ENCODE measurements around the gene FXYD4.

Gene FXYD4

DNA sequence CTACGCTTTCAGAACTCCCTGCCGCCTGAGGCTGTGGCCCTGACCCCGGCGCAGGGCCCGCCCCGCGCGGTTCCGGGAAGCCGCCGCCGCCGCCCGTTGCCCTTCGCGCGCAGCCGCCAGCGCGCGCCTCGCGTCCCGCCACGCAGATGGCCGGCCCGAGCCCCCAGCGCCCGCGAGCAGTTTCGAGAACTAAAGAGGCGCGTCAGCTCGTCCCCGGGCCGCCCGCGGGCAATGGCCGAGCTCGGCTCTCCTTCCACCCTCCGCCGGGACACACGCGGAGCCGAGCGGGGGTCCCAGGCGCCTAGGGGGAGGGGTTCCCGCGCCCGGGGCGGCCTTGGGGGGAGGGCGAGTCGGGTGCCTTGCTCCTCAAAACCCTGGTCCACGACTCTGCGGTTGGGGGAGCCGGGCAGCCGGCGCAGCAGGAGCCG, 35.7 kb downstream of the FXYD4 start:
- H2AK5ac ChIP-seq (ENCODE audit: low read length, severe bottlenecking): peak overlapping the region; percentile 69
- H3K4me3 ChIP-seq (ENCODE audit: insufficient read depth in 1 of 2, low read depth in 1 of 2, low read length in 2 of 2): peak overlapping the region; percentile 67 to 93
- H3K79me1 ChIP-seq (replicated peaks; ENCODE audit: low read length, poor library complexity, severe bottlenecking): peaks cover 6% of the 10 kb centered on the region
- H4K8ac ChIP-seq (ENCODE audit: low read length): peak overlapping the region; percentile 85
- H3K14ac ChIP-seq (ENCODE audit: low read length in 2 of 2): peak overlapping the region; percentile 70 to 95
- under 1% methylated on average over 43 of the region's 59 CpGs for WGBS
- H3K23ac ChIP-seq (ENCODE audit: low read length in 2 of 2): peak overlapping the region in 1 of 2 experiments; percentile 42
- H2BK12ac ChIP-seq (ENCODE audit: low read length in 2 of 2): peak overlapping the region in 1 of 2 experiments; percentile 42
- H4K91ac ChIP-seq (ENCODE audit: low read length): peak overlapping the region; percentile 93
- peak overlapping the region; percentile 81 for H2BK5ac ChIP-seq (ENCODE audit: low read depth, low read length, poor library complexity, severe bottlenecking)
- H3K9ac ChIP-seq (ENCODE audit: low read length): peak overlapping the region; percentile 97
- peak overlapping the region; percentile 98 for H2BK120ac ChIP-seq (ENCODE audit: low read depth, low read length)
- H2AFZ ChIP-seq (ENCODE audit: low read depth, low read length): no peak overlapping the region
- H3K27me3 ChIP-seq (ENCODE audit: control insufficient read depth in 1 of 2, insufficient read depth in 1 of 2, low read length in 2 of 2): no peaks in the 10 kb centered on the region
- peak overlapping the region; percentile 94 for H3K27ac ChIP-seq (ENCODE audit: low read length, poor library complexity, severe bottlenecking)
- H3K9me3 ChIP-seq (ENCODE audit: control insufficient read depth, low read length): no peaks in the 10 kb centered on the region
- H3K18ac ChIP-seq (ENCODE audit: low read depth in 1 of 2, low read length in 2 of 2): peak overlapping the region; percentile 96 to 97
- peak overlapping the region; percentile 96 for H3K4me2 ChIP-seq (ENCODE audit: low read length, poor library complexity, severe bottlenecking)
- H3K4ac ChIP-seq (ENCODE audit: low read depth in 1 of 2, low read length in 2 of 2): peak overlapping the region in 1 of 2 experiments; percentile 96
- H3K4me1 ChIP-seq (ENCODE audit: control insufficient read depth, insufficient read depth, low read depth, low read length): peaks cover 19% of the 10 kb centered on the region
- H3K36me3 ChIP-seq (ENCODE audit: control insufficient read depth in 1 of 2, insufficient read depth in 2 of 2, low read depth in 1 of 2, low read length in 2 of 2): peaks cover 9 to 17% of the 10 kb centered on the region in 2 experiments
- H2BK15ac ChIP-seq (ENCODE audit: low read depth, poor library complexity, severe bottlenecking): peak overlapping the region; percentile 97
- peak; percentile 66 for DNase-seq

- peak overlapping the region; percentile 90 to 95 for H3K14ac ChIP-seq (ENCODE audit: low read length in 2 of 2)
- peaks cover 19% of the 10 kb centered on the region for H3K4me1 ChIP-seq (ENCODE audit: control insufficient read depth, insufficient read depth, low read depth, low read length)
- peak overlapping the region; percentile 97 for H2BK15ac ChIP-seq (ENCODE audit: low read depth, poor library complexity, severe bottlenecking)
- peak overlapping the region; percentile 96 to 97 for H3K18ac ChIP-seq (ENCODE audit: low read depth in 1 of 2, low read length in 2 of 2)
- H4K91ac ChIP-seq (ENCODE audit: low read length): peak overlapping the region; percentile 93
- peak overlapping the region; percentile 98 for H2BK120ac ChIP-seq (ENCODE audit: low read depth, low read length)
- H3K4ac ChIP-seq (ENCODE audit: low read depth in 1 of 2, low read length in 2 of 2): peak overlapping the region; percentile 93 to 96
- no peak overlapping the region for H2AFZ ChIP-seq (ENCODE audit: low read depth, low read length)
- H2BK12ac ChIP-seq (ENCODE audit: low read length in 2 of 2): peak overlapping the region; percentile 38 to 83
- peak; percentile 92 for DNase-seq
- peaks cover 6% of the 10 kb centered on the region for H3K79me1 ChIP-seq (replicated peaks; ENCODE audit: low read length, poor library complexity, severe bottlenecking)
- H3K23ac ChIP-seq (ENCODE audit: low read length in 2 of 2): peak overlapping the region in 1 of 2 experiments; percentile 94
- H3K36me3 ChIP-seq (ENCODE audit: control insufficient read depth in 1 of 2, insufficient read depth in 2 of 2, low read depth in 1 of 2, low read length in 2 of 2): peaks cover 9 to 12% of the 10 kb centered on the region in 2 experiments
- H2AK5ac ChIP-seq (ENCODE audit: low read length, severe bottlenecking): peak overlapping the region; percentile 69
- peak overlapping the region; percentile 97 for H3K9ac ChIP-seq (ENCODE audit: low read length)
- H3K27ac ChIP-seq (ENCODE audit: low read length, poor library complexity, severe bottlenecking): peak overlapping the region; percentile 94
- H3K27me3 ChIP-seq (ENCODE audit: control insufficient read depth in 1 of 2, insufficient read depth in 1 of 2, low read length in 2 of 2): no peaks in the 10 kb centered on the region
- peak overlapping the region; percentile 85 for H4K8ac ChIP-seq (ENCODE audit: low read length)
- H2BK5ac ChIP-seq (ENCODE audit: low read depth, low read length, poor library complexity, severe bottlenecking): peak overlapping the region; percentile 81
- H3K9me3 ChIP-seq (ENCODE audit: control insufficient read depth, low read length): no peaks in the 10 kb centered on the region
- WGBS: under 1% methylated on average over 49 of the region's 56 CpGs
- H3K4me3 ChIP-seq (ENCODE audit: insufficient read depth in 1 of 2, low read depth in 1 of 2, low read length in 2 of 2): peak overlapping the region; percentile 67 to 93
- H3K4me2 ChIP-seq (ENCODE audit: low read length, poor library complexity, severe bottlenecking): peak overlapping the region; percentile 96
These were observed 36.3 kb downstream of the FXYD4 start for GRCh38 chr10:43407576-43408330.

- Histone ChIP-seq H3K4me2 (ENCODE audit: low read length, poor library complexity, severe bottlenecking) (peak overlapping the region; percentile 96), H4K8ac (ENCODE audit: low read length) (peak overlapping the region; percentile 63), H2AK5ac (ENCODE audit: low read length, severe bottlenecking) (no peak overlapping the region), H2BK120ac (ENCODE audit: low read depth, low read length) (peak overlapping the region; percentile 86), H3K27me3 (ENCODE audit: control insufficient read depth in 1 of 2, insufficient read depth in 1 of 2, low read length in 2 of 2) (no peaks in the 10 kb centered on the region), H3K9me3 (ENCODE audit: control insufficient read depth, low read length) (no peaks in the 10 kb centered on the region), H3K4ac (ENCODE audit: low read depth in 1 of 2, low read length in 2 of 2) (peak overlapping the region; percentile 93), H3K18ac (ENCODE audit: low read depth in 1 of 2, low read length in 2 of 2) (peak overlapping the region; percentile 69 to 95), H3K14ac (ENCODE audit: low read length in 2 of 2) (peak overlapping the region in 1 of 2 experiments; percentile 90), H2BK15ac (ENCODE audit: low read depth, poor library complexity, severe bottlenecking) (no peak overlapping the region), H2BK5ac (ENCODE audit: low read depth, low read length, poor library complexity, severe bottlenecking) (no peak overlapping the region), H3K36me3 (ENCODE audit: control insufficient read depth in 1 of 2, insufficient read depth in 2 of 2, low read depth in 1 of 2, low read length in 2 of 2) (peaks cover 6% of the 10 kb centered on the region in 2 experiments), H3K9ac (ENCODE audit: low read length) (peak overlapping the region; percentile 97), H3K4me1 (ENCODE audit: control insufficient read depth, insufficient read depth, low read depth, low read length) (peaks cover 17% of the 10 kb centered on the region), H2AFZ (ENCODE audit: low read depth, low read length) (no peak overlapping the region), H4K91ac (ENCODE audit: low read length) (peak overlapping the region; percentile 77), H3K79me1 (replicated peaks; ENCODE audit: low read length, poor library complexity, severe bottlenecking) (peaks cover 6% of the 10 kb centered on the region), H3K4me3 (ENCODE audit: insufficient read depth in 1 of 2, low read depth in 1 of 2, low read length in 2 of 2) (peak overlapping the region; percentile 67 to 93), H3K27ac (ENCODE audit: low read length, poor library complexity, severe bottlenecking) (peak overlapping the region; percentile 94), H3K23ac (ENCODE audit: low read length in 2 of 2) (peak overlapping the region in 1 of 2 experiments; percentile 94), H2BK12ac (ENCODE audit: low read length in 2 of 2) (peak overlapping the region in 1 of 2 experiments; percentile 83)
- no peak for DNase-seq
- WGBS: 0% methylated on average over 26 of the region's 31 CpGs
These were observed 36.9 kb downstream of the FXYD4 start for GRCh38 chr10:43408331-43408709.

DNA sequence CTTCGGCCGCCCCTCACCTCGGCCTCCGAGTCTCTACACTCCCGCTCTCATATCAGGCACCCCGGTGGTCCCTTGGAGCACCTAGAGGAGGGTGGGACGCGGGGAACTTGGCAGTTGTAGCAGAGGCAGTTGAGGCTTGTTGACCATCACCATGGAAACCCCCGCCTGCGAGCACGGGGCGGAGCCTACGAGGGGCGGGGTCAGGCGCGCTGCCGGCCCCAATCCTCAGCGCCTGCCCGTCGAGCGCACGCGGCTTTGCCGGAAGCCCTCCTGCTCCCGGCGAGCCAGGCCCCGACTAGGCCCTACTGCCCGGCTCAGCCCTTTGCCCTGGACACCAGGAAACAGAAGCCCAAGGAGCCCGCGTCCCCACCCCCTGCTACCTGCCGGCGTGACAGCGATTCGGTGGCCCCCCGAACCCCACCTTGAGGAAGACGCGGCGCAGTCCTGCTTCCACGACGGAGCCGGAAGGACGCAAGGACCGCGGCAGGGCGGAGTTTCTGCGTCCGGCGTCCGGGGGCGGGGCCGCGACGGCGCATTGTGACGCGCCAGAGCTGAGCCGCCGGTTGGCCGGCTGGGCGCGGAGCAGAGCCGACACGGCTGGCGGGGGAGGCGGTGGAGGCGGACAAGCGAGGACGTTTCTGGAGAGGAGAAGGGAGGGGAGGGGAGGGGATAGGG, 37.4 kb downstream of the FXYD4 start, which contains the start of gene HNRNPF:
HNRNPF (minus strand) TSS at position 477 of the 675 bp plus-strand sequence. CDS start 21,302 bp downstream, outside the sequence.
- H3K14ac ChIP-seq (ENCODE audit: low read length in 2 of 2): peak within 1 kb of the TSS in 1 of 2 experiments; percentile 90
- 0% methylated on average over 64 of the region's 68 CpGs for WGBS

More for the DNA sequence above, 37.4 kb downstream of the FXYD4 start, which contains the start of gene HNRNPF:
- Histone ChIP-seq H3K9ac (ENCODE audit: low read length) (peak within 1 kb of the TSS; percentile 97), H3K4me3 (ENCODE audit: insufficient read depth in 1 of 2, low read depth in 1 of 2, low read length in 2 of 2) (peak within 1 kb of the TSS; percentile 67 to 93), H2BK12ac (ENCODE audit: low read length in 2 of 2) (peak within 1 kb of the TSS; percentile 18 to 83), H2AFZ (ENCODE audit: low read depth, low read length) (peak within 1 kb of the TSS; percentile 90), H2AK5ac (ENCODE audit: low read length, severe bottlenecking) (peak within 1 kb of the TSS; percentile 87), H3K36me3 (ENCODE audit: control insufficient read depth in 1 of 2, insufficient read depth in 2 of 2, low read depth in 1 of 2, low read length in 2 of 2) (peaks cover 1 to 3% of the 10 kb centered on the region in 2 experiments), H4K8ac (ENCODE audit: low read length) (peak within 1 kb of the TSS; percentile 98), H3K9me3 (ENCODE audit: control insufficient read depth, low read length) (no peaks in the 10 kb centered on the region), H3K27me3 (ENCODE audit: control insufficient read depth in 1 of 2, insufficient read depth in 1 of 2, low read length in 2 of 2) (no peaks in the 10 kb centered on the region), H3K79me1 (replicated peaks; ENCODE audit: low read length, poor library complexity, severe bottlenecking) (peaks cover 6% of the 10 kb centered on the region), H3K18ac (ENCODE audit: low read depth in 1 of 2, low read length in 2 of 2) (peak within 1 kb of the TSS; percentile 98 to 99), H3K4me2 (ENCODE audit: low read length, poor library complexity, severe bottlenecking) (peak within 1 kb of the TSS; percentile 96), H3K4me1 (ENCODE audit: control insufficient read depth, insufficient read depth, low read depth, low read length) (peaks cover 16% of the 10 kb centered on the region), H3K23ac (ENCODE audit: low read length in 2 of 2) (peak within 1 kb of the TSS in 1 of 2 experiments; percentile 94), H2BK15ac (ENCODE audit: low read depth, poor library complexity, severe bottlenecking) (peak within 1 kb of the TSS; percentile 67), H4K91ac (ENCODE audit: low read length) (peak within 1 kb of the TSS; percentile 97), H2BK5ac (ENCODE audit: low read depth, low read length, poor library complexity, severe bottlenecking) (peak within 1 kb of the TSS; percentile 80), H3K27ac (ENCODE audit: low read length, poor library complexity, severe bottlenecking) (peak within 1 kb of the TSS; percentile 97), H3K4ac (ENCODE audit: low read depth in 1 of 2, low read length in 2 of 2) (peak within 1 kb of the TSS; percentile 93 to 94), H2BK120ac (ENCODE audit: low read depth, low read length) (peak within 1 kb of the TSS; percentile 86)
- peak; percentile 97 for DNase-seq
